Endothelial cell of umbilical vein (primary cell): ENCODE data around the gene TXNRD3.

ENCODE experiments used
- CTCF ChIP-seq, 2 donors: IDR thresholded peaks; 1 replicate in 1 of 2; 2 replicates in 1 of 2; pipeline ENCODE4 v1.5.1; 2011; ENCODE audit warnings: low read length in 2 of 2, mild to moderate bottlenecking in 2 of 2, moderate library complexity in 2 of 2, control low read depth in 1 of 2, inconsistent platforms in 1 of 2, low read depth in 1 of 2; ENCODE audit not compliant: insufficient read depth in 1 of 2; ENCODE audit errors: extremely low read depth in 1 of 2
- EZH2 ChIP-seq: IDR thresholded peaks from 2 replicates; pipeline ENCODE4 v1.6.1; 2012; ENCODE audit warnings: borderline replicate concordance, low read depth, mild to moderate bottlenecking, moderate library complexity, low read length, inconsistent platforms; ENCODE audit not compliant: severe bottlenecking
- GATA2 ChIP-seq: IDR thresholded peaks from 2 replicates; pipeline ENCODE4 v1.7.0; 2011; ENCODE audit warnings: low read depth, mild to moderate bottlenecking, moderate library complexity, mixed read lengths, low read length; ENCODE audit not compliant: insufficient read length, insufficient read depth
- JUN ChIP-seq: IDR thresholded peaks from 2 replicates; pipeline ENCODE4 v1.6.1; 2011; ENCODE audit warnings: borderline replicate concordance, low read depth; ENCODE audit not compliant: insufficient read length, insufficient read depth
- MAX ChIP-seq: IDR thresholded peaks from 2 replicates; pipeline ENCODE4 v1.6.1; 2011; ENCODE audit not compliant: insufficient read depth, insufficient read length
- MYC ChIP-seq: IDR thresholded peaks from one replicate; pipeline ENCODE4 v1.6.1; 2011; ENCODE audit warnings: mild to moderate bottlenecking, low read depth, low read length
- POLR2A ChIP-seq: IDR thresholded peaks from 2 replicates; pipeline ENCODE4 v1.6.1; 2012; ENCODE audit warnings: low read depth, mild to moderate bottlenecking, control low read depth, low read length
- POLR2AphosphoS5 ChIP-seq: IDR thresholded peaks from 2 replicates; pipeline ENCODE4 v1.6.1; 2012; ENCODE audit warnings: low read depth, mild to moderate bottlenecking, control low read depth, low read length, moderate library complexity; ENCODE audit not compliant: insufficient read depth

GRCh38 chr3:126622694-126623093, 32.2 kb downstream of the TXNRD3 start:
- TF ChIP-seq CTCF (IDR thresholded peaks at IDR 0.05; ENCODE audit: extremely low read depth in 1 of 2, insufficient read depth in 1 of 2, low read depth in 1 of 2, low read length in 2 of 2) (no peak), JUN (no peak), POLR2AphosphoS5 (no peak), EZH2 (no peak), POLR2A (no peak), MYC (no peak), GATA2 (no peak), MAX (no peak)
